Fibroblast of mammary gland (primary cell): ENCODE measurements around the gene SCYGR6.

Experiments used
- DNase-seq: peaks from one replicate; pipeline ENCODE4 v3.0.0-alpha.2; 2010; ENCODE audit warnings: low read depth
- H3K4me3 ChIP-seq: 2 replicates; pipeline ENCODE4 v1.5.1; 2011; ENCODE audit warnings: low read depth, mild to moderate bottlenecking, low read length, moderate library complexity; ENCODE audit not compliant: control insufficient read depth
- CTCF ChIP-seq: conservative IDR thresholded peaks from 2 replicates; pipeline ENCODE4 v1.5.1; 2011; ENCODE audit warnings: low read depth, low read length, inconsistent platforms; ENCODE audit not compliant: control insufficient read depth, insufficient read depth

Gene SCYGR6

GRCh38 chr2:227696990-227697679, 27.4 kb downstream of the SCYGR6 start:
- no peak for TF ChIP-seq CTCF
- peak; percentile 46 for DNase-seq
- H3K4me3 ChIP-seq = no peak overlapping the region

- no peak for TF ChIP-seq CTCF
- no peak for DNase-seq
Observed at GRCh38 chr2:227687189-227687588, 37.4 kb downstream of the SCYGR6 start.

GRCh38 chr2:227684258-227684657, 40.3 kb downstream of the SCYGR6 start:
- no peak overlapping the region for H3K4me3 ChIP-seq
- DNase-seq = no peak
- no peak for TF ChIP-seq CTCF

More at GRCh38 chr2:227687189-227687588, 37.4 kb downstream of the SCYGR6 start:
- no peak overlapping the region for H3K4me3 ChIP-seq

- no peak for TF ChIP-seq CTCF
- no peak for DNase-seq
- no peak overlapping the region for H3K4me3 ChIP-seq
Observed at GRCh38 chr2:227677928-227678327, 46.6 kb downstream of the SCYGR6 start.

GRCh38 chr2:227674485-227674884, 50.1 kb downstream of the SCYGR6 start:
- H3K4me3 ChIP-seq = no peak overlapping the region
- DNase-seq = no peak
- no peak for TF ChIP-seq CTCF
